Liver (tissue), 9 donors: ENCODE data around the gene IGBP1. TPM values are rescaled to one million over a fixed set of nuclear protein-coding genes. Genes with fewer than 3 reads are reported as not detected.
"Not testable (repeated sequence)": the region's sequence is repeated elsewhere in the genome, so short reads cannot be mapped to it uniquely, and the experiment has no call there.

Source experiments
- DNase-seq: peaks from one replicate; pipeline ENCODE4 v3.0.0-alpha.2; 2017; ENCODE audit warnings: low spot score
- H3K27ac ChIP-seq, 2 donors: one replicate each; pipeline ENCODE4 v1.7.0; 2013; ENCODE audit warnings: inconsistent platforms in 2 of 2, low read length in 2 of 2, control low read depth in 1 of 2, low read depth in 1 of 2, mild to moderate bottlenecking in 1 of 2
- H3K27me3 ChIP-seq, 4 donors: one replicate each; pipeline versions ENCODE4 v1.6.1 to v1.7.0; 2013; ENCODE audit warnings: low read length in 3 of 4, inconsistent platforms in 1 of 4, mild to moderate bottlenecking in 1 of 4, moderate library complexity in 1 of 4; ENCODE audit not compliant: control insufficient read depth in 4 of 4, insufficient read depth in 4 of 4
- H3K36me3 ChIP-seq, 4 donors: one replicate each; pipeline versions ENCODE4 v1.6.1 to v1.7.0; 2013; ENCODE audit warnings: low read length in 3 of 4, mild to moderate bottlenecking in 3 of 4, low read depth in 1 of 4, moderate library complexity in 1 of 4; ENCODE audit not compliant: control insufficient read depth in 4 of 4, insufficient read depth in 3 of 4
- H3K4me1 ChIP-seq, 4 donors: one replicate each; pipeline versions ENCODE4 v1.6.1 to v1.7.0; 2013; ENCODE audit warnings: low read length in 3 of 4, mild to moderate bottlenecking in 3 of 4, moderate library complexity in 1 of 4; ENCODE audit not compliant: control insufficient read depth in 4 of 4, insufficient read depth in 4 of 4
- H3K4me3 ChIP-seq, 3 donors: one replicate each; pipeline versions ENCODE4 v1.6.1 to v1.7.0; 2013; ENCODE audit warnings: low read length in 3 of 3, control low read depth in 1 of 3, low read depth in 1 of 3, mild to moderate bottlenecking in 1 of 3
- H3K9ac ChIP-seq, 2 donors: one replicate each; pipeline ENCODE4 v1.7.0; 2013; ENCODE audit warnings: low read length in 2 of 2, mild to moderate bottlenecking in 2 of 2, moderate library complexity in 2 of 2, control low read depth in 1 of 2, low read depth in 1 of 2
- H3K9me3 ChIP-seq, 4 donors: one replicate each; pipeline versions ENCODE4 v1.6.1 to v1.7.0; 2013; ENCODE audit warnings: low read length in 3 of 4; ENCODE audit not compliant: control insufficient read depth in 4 of 4
- ATF3 ChIP-seq: IDR thresholded peaks from 2 replicates; pipeline ENCODE4 v1.6.1; 2016; ENCODE audit warnings: antibody characterized with exemption
- CTCF ChIP-seq: fragments of 150-350 bp; IDR thresholded peaks from 2 replicates; pipeline ENCODE4 v1.5.1; 2017; ENCODE audit warnings: improper control_type of control experiment, low read depth, low read length; ENCODE audit not compliant: missing input control
- EGR1 ChIP-seq, 2 donors: IDR thresholded peaks; 2 replicates each; pipeline ENCODE4 v1.6.1; 2016 to 2018; ENCODE audit warnings: antibody characterized with exemption in 2 of 2, low read depth in 2 of 2
- FOXA1 ChIP-seq: IDR thresholded peaks from 2 replicates; pipeline ENCODE4 v1.6.1; 2016; ENCODE audit warnings: antibody characterized with exemption
- FOXA2 ChIP-seq: IDR thresholded peaks from 2 replicates; pipeline ENCODE4 v1.6.1; 2016; ENCODE audit warnings: antibody characterized with exemption
- GABPA ChIP-seq, 2 donors: IDR thresholded peaks in 1 of 2; conservative IDR thresholded peaks in 1 of 2; 2 replicates each; pipeline ENCODE4 v1.6.1; 2016; ENCODE audit warnings: antibody characterized with exemption in 2 of 2, mild to moderate bottlenecking in 1 of 2, moderate library complexity in 1 of 2
- HNF4A ChIP-seq, 2 donors: conservative IDR thresholded peaks; 2 replicates each; pipeline ENCODE4 v1.6.1; 2016; ENCODE audit warnings: antibody characterized with exemption in 2 of 2, mild to moderate bottlenecking in 2 of 2
- HNF4G ChIP-seq: IDR thresholded peaks from 2 replicates; pipeline ENCODE4 v1.6.1; 2016; ENCODE audit warnings: antibody characterized with exemption
- JUND ChIP-seq, 2 donors: IDR thresholded peaks; 2 replicates each; pipeline ENCODE4 v1.6.1; 2016; ENCODE audit warnings: antibody characterized with exemption in 2 of 2
- MAX ChIP-seq: IDR thresholded peaks from 2 replicates; pipeline ENCODE4 v1.6.1; 2016; ENCODE audit warnings: antibody characterized with exemption
- NR2F2 ChIP-seq: IDR thresholded peaks from 2 replicates; pipeline ENCODE4 v1.6.1; 2016; ENCODE audit warnings: antibody characterized with exemption
- RAD21 ChIP-seq, 2 donors: IDR thresholded peaks; 2 replicates each; pipeline ENCODE4 v1.6.1; 2016; ENCODE audit warnings: antibody characterized with exemption in 2 of 2, mild to moderate bottlenecking in 2 of 2
- REST ChIP-seq: IDR thresholded peaks from 2 replicates; pipeline ENCODE4 v1.6.1; 2016; ENCODE audit warnings: antibody characterized with exemption, mild to moderate bottlenecking
- RXRA ChIP-seq, 2 donors: IDR thresholded peaks; 2 replicates each; pipeline ENCODE4 v1.6.1; 2017 to 2018; ENCODE audit warnings: antibody characterized with exemption in 2 of 2, mild to moderate bottlenecking in 1 of 2
- SP1 ChIP-seq: IDR thresholded peaks from 2 replicates; pipeline ENCODE4 v1.6.1; 2018; ENCODE audit warnings: antibody characterized with exemption, mild to moderate bottlenecking
- TAF1 ChIP-seq: conservative IDR thresholded peaks from 2 replicates; pipeline ENCODE4 v1.6.1; 2016; ENCODE audit warnings: antibody characterized with exemption, mild to moderate bottlenecking
- YY1 ChIP-seq: IDR thresholded peaks from 2 replicates; pipeline ENCODE4 v1.6.1; 2016; ENCODE audit warnings: antibody characterized with exemption, mild to moderate bottlenecking
- ZBTB33 ChIP-seq: IDR thresholded peaks from 2 replicates; pipeline ENCODE4 v1.6.1; 2016; ENCODE audit warnings: antibody characterized with exemption
- WGBS: extraction: QIAGEN DNeasy Blood & Tissue Kit; methylation state at CpG from one replicate; pipeline ENCODE4 v1.1.7; 2013; 5-methylcytosine and 5-hydroxymethylcytosine counted together
- polyA plus RNA-seq, 2 donors: library from polyadenylated mRNA; stranded (reverse) in 1 of 2; unstranded in 1 of 2; fragments of 200-250 nt in 1 of 2; fragments of >200 nt in 1 of 2; fragmentation: Nextera tagmentation in 1 of 2; extraction: Ambion mirVana in 1 of 2; gene quantifications; one replicate each; pipeline versions ENCODE4 v1.2.1 to v1.2.3, GENCODE V29; 2013 to 2015
- total RNA-seq, 2 donors: library from RNA; depleted of rRNA; stranded (reverse); fragments of >200 nt; gene quantifications; one replicate each; pipeline ENCODE4 v1.2.3, GENCODE V29; 2014
- donor health status: healthy.
- donor health status: healthy.
- donor health status: healthy.
- donor health status: healthy.
- donor health status: healthy.

IGBP1 gene
- total and polyA plus RNA-seq, 4 donors, result 7.8 to 18.1 (median 11.6) TPM

GRCh38 chrX:70105229-70105628 lies 28.0 kb upstream of the IGBP1 start:
- Histone ChIP-seq H3K27ac (no peak overlapping the region), H3K9ac (no peak overlapping the region), H3K27me3 (no peaks in the 10 kb centered on the region), H3K9me3 (no peaks in the 10 kb centered on the region), H3K36me3 (no peaks in the 10 kb centered on the region), H3K4me3 (no peak overlapping the region), H3K4me1 (no peaks in the 10 kb centered on the region)
- no peak for DNase-seq
- WGBS, result 36% methylated on average over 2 of the region's 2 CpGs
- TF ChIP-seq YY1 (no peak), CTCF (no peak), EGR1 (IDR thresholded peaks at IDR 0.05; ENCODE audit: low read depth in 2 of 2) (no peak), SP1 (no peak), HNF4G (no peak), NR2F2 (no peak), MAX (no peak), GABPA (IDR thresholded peaks at IDR 0.05 in 1 of 2, conservative IDR thresholded peaks at IDR 0.05 in 1 of 2) (no peak), FOXA2 (no peak), FOXA1 (no peak), HNF4A (conservative IDR thresholded peaks at IDR 0.05) (no peak), ZBTB33 (no peak), JUND (IDR thresholded peaks at IDR 0.05) (no peak), RXRA (IDR thresholded peaks at IDR 0.05) (no peak), ATF3 (no peak), TAF1 (no peak), RAD21 (IDR thresholded peaks at IDR 0.05) (no peak), REST (no peak)

- not testable (repeated sequence) for H3K4me1 ChIP-seq
Observed at GRCh38 chrX:70111436-70112026, 21.7 kb upstream of the IGBP1 start.

More at GRCh38 chrX:70111436-70112026, 21.7 kb upstream of the IGBP1 start:
- H3K9me3 ChIP-seq, H3K36me3 ChIP-seq, DNase-seq, H3K4me3 ChIP-seq, H3K9ac ChIP-seq, H3K27ac ChIP-seq, H3K27me3 ChIP-seq: not testable (repeated sequence)
- 86% methylated on average over 4 of the region's 4 CpGs for WGBS
